Measurements from ENCODE around the gene ZNF181.
"Not testable (repeated sequence)": the region's sequence is repeated elsewhere in the genome, so short reads cannot be mapped to it uniquely, and the experiment has no call there.

ZNF181 gene

DNA sequence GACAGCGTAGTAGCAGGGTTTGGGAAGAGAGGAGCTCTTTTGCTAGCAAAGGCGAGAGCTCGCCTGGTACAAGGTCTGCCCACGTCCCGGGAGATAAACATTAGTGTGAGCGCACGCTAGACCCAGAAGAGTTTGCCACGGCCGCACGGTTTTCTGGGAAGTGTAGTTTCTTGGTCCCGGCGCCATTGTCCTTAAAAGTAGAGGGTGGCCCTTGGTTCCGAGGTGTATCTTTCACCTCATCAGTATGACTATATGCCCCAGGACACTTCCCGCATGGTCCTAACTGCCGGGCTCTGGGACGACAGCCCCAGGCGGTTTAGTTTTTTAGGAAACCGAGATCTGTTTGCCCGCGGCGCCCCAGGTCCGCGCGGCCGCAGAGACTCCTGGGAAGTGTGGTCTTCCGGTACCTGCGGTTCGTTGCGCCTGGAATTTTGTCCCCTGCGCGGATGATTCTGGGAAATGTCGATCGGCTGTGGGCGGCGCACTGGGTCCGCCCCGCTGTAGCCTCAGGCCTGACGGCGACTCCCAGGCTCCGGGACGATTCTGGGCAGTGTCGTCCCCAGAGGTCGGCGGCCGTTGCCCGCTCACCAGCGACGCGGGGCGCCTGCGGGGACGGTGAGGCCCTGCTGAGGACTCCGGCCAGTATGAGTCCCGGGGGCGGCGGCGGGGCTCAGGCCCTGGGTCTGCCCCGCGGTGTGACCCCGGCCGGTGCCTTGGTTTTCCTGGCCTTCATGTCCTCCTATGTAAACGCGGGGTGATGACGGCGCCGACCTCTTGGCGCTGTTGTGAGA is at the start of gene ZNF181:
Gene ZNF181, plus strand, starts transcription at position 498 of the 791 bp plus-strand sequence. CDS start 795 bp downstream, outside the sequence.
- DNase-seq (ENCODE audit: low spot score), result peak; percentile 78

DNA sequence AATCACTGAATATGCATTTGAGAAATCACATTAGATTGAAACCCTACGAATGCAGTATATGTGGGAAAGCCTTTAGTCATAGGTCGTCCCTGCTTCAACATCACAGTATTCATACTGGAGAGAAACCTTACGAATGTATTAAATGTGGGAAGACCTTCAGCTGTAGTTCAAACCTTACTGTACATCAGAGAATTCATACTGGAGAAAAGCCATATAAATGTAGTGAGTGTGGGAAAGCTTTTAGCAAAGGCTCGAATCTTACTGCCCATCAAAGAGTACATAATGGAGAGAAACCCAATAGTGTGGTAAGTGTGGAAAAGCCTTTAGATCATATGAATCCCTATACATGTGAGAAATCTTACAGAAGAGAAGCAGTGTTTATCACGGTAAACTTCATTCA is 48.8 kb upstream of the ZNF181 start:
- not testable (repeated sequence) for DNase-seq (ENCODE audit: low spot score)

DNA sequence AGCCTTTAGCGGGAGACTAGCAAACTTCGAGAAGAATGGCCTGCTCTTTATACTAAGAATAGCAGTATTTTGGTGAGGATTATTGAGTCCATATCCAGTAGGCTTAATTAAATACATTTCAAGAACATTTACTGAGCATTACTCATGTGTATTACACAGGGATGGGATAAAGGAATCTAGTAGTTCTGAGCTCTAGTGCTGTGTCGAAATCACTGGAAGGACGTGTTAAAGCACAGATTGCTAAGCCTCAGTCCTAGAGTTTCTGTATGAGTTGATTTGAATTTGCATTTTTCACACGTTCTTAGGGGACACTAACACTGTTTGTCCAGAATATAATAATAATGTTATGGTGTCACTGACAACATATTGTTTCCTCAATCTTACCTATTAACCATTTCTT is 47.6 kb upstream of the ZNF181 start:
- DNase-seq (ENCODE audit: low spot score), result no peak

DNA sequence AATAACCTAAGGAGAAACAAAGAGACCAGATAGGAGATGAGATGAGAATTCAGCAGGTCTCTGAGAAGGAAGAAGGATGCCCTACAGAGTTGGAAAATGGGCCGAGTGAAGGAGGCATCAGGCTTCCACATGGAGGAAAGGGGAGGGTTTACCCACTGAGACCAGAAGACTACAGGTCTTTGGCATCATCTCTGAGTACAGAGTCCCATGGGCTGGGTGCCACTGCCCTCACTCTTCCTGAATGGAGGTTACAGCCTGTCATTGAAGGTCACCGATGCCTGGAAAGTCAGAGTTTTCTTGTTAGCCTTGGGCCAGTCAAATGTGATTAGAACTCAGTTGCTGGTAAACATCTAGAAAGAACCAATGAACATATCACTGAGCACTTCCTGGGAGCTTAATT is 46.7 kb upstream of the ZNF181 start:
- no peak for DNase-seq (ENCODE audit: low spot score)

DNA sequence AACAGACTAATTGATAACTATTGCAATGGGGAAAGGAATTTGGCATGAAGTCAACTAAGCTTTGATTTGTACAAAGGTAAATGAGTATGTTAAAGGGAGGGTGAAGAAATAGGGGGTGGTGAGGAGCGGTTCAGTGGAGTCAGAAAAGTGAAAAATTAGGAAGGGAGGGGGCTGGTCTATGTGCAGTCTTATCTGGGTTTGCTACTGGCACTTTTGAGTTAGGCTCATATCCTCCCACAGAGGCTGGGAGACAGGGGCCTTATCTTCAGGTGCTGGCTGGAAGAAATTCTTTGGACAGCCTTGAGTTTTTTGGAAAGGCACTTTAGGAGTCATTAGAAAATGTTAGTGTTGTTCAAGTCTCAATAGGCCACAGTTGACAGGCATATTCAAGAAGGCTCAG is 45.5 kb upstream of the ZNF181 start:
- no peak for DNase-seq (ENCODE audit: low spot score)

DNA sequence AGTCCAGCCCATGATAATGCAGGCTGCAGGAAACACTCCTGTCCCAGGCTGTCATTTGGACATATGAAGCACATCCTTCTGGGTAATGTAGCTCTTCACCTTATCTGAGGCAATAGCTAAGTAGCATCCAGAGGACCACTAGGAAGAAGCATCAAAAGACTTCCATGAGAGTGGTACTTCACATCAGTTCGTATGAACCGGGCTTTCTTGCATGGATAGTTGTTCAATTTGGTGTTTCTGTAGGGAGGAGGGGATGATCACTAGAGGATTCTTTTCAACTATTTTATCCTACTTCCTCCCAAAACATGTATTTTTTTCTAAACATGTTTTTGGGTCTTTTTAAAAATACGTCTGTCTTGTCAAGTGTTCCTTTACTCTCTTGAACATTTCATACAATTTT is 43.7 kb upstream of the ZNF181 start:
- no peak for DNase-seq (ENCODE audit: low spot score)

DNA sequence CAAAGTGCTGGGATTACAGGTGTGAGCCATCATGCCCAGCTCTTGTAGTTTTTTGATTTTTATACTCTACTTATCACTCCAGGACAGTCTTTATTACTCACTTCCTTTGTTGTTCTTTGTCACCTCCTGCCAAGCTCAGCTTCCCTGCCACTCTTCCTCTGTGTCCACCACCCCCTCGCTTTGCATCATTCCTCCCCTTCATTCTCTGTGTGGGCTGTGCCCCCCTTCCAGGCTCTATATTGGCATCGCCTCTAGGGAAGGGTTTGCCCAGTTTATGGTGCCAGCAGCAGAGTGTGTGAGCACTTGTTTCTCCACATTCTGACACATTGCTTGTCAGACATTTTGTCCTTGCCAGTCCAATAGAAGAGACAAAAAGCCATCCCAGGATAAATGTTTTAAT is 41.5 kb upstream of the ZNF181 start:
- no peak for DNase-seq (ENCODE audit: low spot score)

DNA sequence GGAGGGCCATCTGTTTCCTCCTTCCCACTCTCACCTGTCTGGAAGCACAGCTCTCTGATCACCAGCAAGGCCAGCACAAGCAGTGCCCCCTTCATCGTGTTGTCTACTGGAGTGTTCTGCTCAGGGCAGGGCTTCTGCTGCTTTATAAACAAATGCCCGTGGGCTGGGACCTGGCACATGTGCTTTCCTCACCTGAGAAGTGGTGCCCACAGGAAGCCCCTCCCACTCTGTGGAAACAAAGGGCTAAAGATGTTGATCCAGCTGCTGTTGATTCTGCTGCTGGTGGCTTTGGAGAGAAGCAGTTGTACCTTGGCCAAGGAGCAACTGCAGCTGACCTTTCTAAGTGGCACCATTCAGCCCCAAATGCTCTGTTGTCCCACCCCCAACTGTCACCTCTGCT is 26.4 kb upstream of the ZNF181 start:
- no peak for DNase-seq (ENCODE audit: low spot score)

DNA sequence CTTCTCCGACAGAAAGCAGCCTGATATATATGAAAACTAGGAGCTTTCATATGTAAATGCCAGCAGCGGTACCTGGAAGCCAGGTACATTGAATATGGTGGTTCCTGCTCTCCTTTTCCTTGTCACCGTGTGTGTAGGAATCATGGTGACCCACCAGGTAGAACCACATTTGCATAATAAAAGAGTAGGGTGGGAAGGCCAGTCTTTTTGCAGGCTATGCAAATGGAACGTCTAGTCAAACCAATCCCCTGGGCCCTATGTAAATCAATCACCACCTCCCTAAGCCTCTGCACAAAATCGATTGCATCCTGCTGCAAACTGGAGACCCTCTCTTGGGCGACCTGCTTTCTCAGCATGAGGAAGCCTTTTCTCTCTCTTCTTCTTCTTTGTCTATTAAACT is 22.2 kb upstream of the ZNF181 start:
- DNase-seq (ENCODE audit: low spot score), result no peak

DNA sequence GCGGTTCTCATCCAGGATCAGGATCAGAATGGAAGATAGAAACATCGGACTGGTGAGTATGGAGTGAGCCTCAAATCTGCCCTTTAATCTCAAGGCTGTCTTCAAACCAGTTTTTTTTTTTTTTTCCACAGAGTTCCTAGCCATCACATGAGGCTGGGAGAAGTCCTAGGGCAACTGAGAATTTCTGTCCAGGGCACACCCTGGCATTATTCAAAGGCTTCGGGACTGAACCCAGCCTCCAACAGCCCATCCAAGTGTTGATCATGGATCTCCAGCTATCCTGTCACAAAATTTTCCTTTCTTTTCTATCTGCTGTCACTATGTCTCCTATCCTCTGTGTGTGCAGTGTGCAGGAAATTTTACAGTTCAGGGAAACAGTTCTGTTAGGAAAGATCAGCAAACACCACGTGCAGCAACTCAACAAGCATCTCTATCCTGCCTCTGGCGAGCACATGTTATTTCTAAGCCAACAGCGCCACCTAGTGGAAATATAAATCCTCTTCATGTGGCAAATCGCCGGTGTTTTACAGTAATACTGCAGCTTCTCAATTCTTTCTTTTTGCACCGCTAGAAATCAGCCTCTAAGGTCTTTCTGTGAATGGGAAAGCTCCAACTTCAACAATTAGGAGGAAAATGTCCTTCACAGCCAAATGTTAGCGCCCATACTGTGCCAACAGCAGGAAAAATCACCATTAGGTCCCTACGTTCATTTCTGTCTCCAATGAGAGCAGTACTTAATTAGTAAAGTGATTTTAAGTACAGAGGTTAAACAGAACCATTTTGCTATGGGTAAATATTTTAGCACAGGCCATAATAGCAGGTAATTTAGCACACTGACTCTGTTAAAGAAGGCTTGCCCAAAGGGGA is 21.4 kb upstream of the ZNF181 start:
- DNase-seq (ENCODE audit: low spot score), result peak; percentile 85

DNA sequence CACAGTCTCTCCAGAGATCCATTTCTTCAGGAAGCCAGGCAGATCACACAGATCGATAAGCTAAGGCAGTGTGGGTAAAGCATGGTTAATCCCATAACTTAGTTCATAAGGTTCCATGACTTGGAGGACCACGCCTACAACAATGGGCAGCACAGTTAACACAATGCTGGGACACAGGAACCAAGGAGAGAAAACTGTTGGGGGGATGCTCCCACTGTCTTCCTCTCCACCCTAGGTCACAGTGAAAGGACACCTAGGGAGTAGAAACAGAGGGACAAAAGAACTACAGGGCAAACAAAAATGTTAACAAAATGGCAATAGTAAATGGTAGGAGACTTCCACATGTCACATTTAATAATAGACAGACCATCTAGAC is 20.8 kb upstream of the ZNF181 start:
- no peak for DNase-seq (ENCODE audit: low spot score)

DNA sequence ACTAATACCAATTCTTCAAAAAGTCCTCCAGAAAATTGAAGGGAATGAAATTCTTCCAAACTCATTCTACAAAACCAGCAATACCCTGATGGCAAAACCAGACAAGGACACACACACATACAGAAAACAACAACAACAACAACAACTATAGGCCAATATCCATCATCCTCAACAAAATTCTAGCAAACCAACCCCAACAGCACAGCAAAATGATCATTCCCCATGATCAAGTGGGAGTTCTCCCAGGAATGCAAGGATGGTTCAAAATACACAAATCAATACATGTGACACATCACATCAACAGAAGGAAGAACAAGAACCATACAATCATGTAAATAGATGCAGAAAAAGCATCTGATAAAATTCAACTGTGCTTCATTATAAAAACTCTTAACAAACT is 18.7 kb upstream of the ZNF181 start:
- DNase-seq (ENCODE audit: low spot score), result no peak

DNA sequence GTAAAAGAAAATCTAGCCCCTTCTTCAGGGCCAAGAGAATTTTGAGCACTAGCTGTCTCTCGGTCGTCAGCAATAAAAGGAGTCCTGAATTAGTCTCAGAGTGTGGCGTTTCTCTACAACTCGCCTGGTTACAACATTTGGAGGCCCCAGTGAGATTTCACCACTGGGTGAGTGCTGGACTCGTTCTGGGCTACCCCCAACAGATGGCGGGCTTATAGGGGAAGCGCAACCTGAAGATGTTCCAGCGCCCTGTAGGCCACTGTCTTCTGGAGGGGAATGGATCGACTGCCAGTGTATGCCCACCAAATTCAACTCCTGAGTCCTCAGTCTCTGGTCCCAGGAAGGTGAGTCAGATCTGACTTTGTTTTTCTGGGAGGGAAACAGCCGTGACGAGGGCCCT is 11.7 kb upstream of the ZNF181 start:
- no peak for DNase-seq (ENCODE audit: low spot score)

DNA sequence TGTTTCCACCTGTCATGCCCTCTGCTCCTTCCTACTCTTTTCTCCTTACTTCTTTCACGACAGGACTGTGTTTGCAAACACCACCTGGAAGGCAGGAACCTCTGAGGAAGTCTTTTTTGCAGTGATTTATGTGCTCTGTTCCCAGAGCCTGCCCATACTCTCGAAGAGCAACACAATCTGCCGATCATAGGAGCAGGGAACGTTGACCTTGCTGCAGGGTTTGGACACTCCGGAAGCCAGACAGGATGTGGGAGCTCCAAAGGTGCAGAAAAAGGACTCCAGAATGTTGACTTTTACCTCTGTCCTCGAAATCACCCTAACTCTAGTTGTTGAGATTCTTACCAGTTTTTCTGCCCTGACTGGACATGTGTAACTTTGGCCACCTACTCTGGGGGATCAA is 8.6 kb upstream of the ZNF181 start:
- no peak for DNase-seq (ENCODE audit: low spot score)

DNA sequence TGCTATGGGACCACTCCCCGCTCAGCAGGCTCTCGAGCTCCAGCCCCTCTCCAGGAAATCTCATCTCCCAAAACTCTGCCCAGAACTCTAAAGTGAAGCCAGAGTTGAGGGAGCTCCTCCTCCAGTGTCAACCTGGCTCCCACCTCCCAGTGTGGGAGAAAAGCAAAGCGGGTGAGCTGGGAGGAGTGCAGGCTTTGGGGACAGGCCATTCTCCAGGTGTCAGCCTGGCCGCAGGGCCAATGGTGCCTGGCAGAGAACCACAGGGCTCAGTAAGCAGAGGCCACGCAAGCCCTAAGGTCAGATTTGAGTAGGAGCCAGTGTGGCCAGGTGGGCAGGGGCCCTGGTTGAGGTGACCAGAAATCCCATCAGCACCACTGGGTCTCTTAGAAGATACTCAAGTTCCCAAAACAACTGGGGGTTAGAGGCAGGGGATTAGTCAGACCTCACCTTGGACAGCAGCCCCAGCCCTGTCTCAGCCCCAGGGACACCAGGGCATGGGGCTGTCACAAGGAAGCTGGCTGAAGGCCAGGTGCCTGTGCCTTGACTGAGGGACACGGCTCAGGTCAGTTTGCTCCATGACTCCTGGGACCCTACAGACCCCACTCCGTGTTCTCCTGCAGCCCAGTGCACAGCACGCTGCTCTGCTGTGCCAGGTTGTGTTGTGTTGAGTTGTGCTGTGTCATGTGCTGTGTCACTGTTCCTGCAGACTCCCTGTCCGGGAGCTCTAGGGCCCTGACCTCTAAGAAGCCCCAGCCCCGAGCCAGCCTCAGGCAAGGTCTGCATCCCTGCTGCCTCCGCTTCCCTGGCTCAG is 2.8 kb upstream of the ZNF181 start:
- no peak for DNase-seq (ENCODE audit: low spot score)

DNA sequence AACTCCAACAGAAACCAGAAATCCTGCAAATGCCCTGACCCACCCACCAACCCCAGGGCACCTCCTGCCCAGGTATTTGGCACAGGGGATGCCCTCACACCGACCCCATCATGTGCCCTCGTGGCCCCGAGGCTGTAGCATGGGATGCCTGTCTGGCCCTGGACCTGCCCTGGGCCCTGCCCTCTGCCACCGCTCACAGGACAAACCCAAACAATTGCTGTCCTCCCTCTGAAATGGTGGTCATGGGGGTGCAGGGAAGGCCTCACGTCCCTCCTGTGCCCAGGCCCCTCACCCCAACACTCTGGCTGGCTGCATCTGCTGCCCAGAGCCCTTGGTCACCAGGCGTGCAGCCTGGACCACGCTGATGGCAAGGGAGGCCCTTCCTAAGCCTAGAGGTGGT is 2.1 kb upstream of the ZNF181 start:
- DNase-seq (ENCODE audit: low spot score), result no peak

DNA sequence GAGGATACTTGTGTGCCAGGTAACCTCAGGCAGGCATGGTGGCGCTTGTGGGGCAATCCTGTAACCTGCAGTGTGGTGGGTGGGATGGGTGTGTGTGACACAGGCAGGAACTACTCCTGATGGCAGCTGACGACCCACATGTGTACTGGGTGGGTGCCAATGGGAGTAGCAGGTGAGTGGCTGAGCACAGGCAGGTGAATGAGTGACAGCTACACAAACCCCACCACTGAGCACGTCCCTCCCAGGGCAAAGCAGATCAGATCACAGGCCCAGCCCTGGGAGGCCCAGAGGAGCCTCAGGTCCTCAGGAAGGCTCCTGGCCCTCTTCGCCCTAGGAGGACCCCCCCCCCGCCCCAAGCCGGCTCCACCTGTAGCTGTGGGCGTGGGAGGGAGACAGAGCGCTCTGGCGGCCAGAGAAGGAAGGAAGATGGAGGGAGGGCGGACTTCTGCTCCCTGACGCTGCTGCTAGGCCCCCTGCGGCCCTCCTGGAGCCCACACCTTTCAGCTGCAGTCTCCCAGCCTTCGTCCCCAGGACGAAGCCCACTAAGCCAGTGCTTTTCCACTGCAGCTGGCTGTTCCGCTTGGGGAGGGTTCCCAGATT is 1.3 kb upstream of the ZNF181 start:
- DNase-seq (ENCODE audit: low spot score), result no peak

DNA sequence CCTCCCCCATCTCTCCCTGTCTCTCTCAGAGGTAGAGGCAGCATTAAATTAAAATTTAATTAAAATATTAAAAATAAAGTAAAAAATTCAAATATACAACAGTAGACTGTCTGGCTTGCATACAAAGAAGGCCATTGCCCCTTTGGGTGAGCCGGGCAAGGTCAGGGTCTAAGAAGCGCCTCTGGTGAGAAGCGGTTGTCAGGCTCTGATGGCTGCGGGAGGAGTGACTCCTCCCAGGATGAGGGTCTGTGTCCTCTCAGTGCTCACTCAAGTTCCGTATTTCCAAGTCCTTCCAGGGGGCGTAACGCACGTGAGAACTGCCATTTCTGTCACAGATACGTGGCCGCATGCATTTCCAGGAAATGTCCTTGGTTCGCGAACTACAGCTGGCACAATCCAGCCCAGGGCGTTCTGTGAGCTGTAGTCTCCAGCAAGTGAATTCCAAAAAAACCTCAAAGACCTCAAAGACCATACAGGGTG is 737 bp upstream of the ZNF181 start:
- DNase-seq (ENCODE audit: low spot score), result no peak

DNA sequence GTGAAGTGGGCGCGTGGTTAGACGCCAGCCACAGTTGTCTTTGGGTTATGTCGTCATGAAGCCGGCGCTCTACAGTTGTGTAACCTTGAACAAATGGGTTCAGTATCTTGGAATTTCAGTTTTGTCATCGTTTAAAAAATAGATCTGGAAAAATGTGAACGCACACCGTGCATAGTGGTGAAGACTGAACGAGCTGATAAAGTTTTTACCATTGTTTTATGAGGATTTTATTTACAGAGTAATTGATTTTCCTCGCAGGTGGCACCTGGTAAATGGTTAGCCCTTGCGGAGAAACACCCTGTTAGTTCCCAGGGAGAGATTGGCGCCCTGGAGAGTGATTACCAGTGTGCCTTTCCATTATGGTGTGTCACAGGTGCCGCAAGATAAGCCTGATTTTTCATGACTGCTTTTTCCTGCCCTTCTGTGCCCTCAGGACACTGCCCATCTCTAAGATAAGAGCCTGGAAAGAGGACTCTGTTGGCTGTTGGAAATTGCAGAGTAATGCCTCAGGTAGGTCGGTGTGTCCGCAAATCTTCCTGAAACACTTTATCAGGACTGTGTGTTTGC is 577 bp downstream of the ZNF181 start:
- peak; percentile 79 for DNase-seq (ENCODE audit: low spot score)

DNA sequence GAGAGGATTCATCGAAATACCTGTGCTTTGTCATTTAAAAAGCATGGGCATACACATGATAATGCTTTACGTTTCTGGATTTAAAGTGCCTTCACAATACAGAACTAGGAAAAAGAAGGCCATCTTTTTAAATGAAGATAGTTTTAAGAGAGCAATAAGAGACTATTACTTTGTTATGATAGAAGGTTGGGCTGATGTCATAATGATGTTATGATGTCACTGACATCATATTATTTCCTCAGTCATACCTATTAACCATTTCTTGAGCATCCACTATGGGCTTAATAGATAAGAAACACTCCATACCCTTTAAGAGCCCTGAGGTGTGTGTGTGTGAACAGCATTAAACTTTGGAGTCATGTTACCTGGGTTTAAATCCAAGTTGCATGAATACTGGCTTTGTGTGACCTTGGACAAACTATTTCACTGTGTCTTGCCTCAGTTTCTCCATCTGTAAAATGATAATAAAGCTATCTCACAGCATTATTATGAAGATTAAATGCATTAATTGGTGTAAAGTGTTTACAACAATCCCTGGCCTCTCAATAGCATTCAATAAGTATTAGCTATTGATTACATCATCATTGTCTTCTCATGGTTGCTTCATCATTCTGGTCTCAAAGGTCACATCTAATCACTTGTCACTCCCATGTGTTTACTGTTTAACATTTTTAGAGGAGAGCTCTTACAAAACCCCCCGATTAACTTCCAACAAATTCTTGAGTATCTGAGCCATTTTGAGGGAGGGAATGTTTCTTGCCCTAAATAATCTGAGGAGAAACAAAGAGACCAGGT is 11.1 kb downstream of the ZNF181 start:
- DNase-seq (ENCODE audit: low spot score), result no peak

DNA sequence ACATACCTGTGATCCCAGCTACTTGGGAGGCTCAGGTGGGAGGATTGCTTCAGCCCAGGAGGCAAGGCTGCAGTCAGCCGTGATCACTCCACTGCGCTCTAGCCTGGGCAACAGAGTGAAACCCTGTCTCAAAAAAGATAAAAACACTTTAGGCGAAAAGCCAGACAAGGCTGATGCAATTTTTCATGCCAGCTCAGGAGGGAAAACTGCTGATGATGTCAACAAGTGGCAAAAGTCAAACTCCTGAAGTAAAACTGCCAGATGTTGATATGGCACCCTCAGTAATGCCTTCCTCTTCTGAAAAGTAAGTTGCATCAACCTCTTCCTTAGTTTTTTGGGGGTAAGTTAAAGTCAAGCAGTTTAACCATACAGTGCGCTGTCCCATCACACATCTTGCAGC is 23.4 kb downstream of the ZNF181 start:
- no peak for DNase-seq (ENCODE audit: low spot score)

All from NAMALWA (cell line).